ENCODE results near the gene ALKBH5. TPM values are rescaled to one million over a fixed set of nuclear protein-coding genes. Genes with fewer than 3 reads are reported as not detected.

ALKBH5 gene
- total RNA-seq, 1 experiment from 2014 or later = 69.5 TPM

GRCh38 chr17:18248811-18249210 lies 65.2 kb downstream of the ALKBH5 start:
- POLR2A ChIA-PET = interaction anchor here (0.5 kb wide), 1 partner anchor 20 kb away, joined by 3 read pairs; no protein-coding TSS in a partner anchor
- Mint-ChIP-seq H3K9me3 (ENCODE audit: unreplicated experiment) (no peaks in the 10 kb centered on the region), H3K27ac (ENCODE audit: low read depth, unreplicated experiment) (no peak overlapping the region), H3K36me3 (ENCODE audit: insufficient read depth, unreplicated experiment) (peaks cover 90% of the 10 kb centered on the region), H3K4me1 (ENCODE audit: insufficient read depth, unreplicated experiment) (peaks cover 5% of the 10 kb centered on the region), H3K4me3 (ENCODE audit: unreplicated experiment) (no peak overlapping the region), H3K27me3 (ENCODE audit: insufficient read depth, unreplicated experiment) (no peaks in the 10 kb centered on the region)
- CTCF ChIA-PET = interaction anchor here (0.7 to 2.0 kb wide), 8 partner anchors 8 to 114 kb away, joined by 3 to 5 read pairs (median 4); no protein-coding TSS in a partner anchor
- BruUV-seq (replicated peaks) = no TSS peak
- intact Hi-C loops (cut with micrococcal nuclease) = loop anchor here (2.0 kb wide), 2 partner anchors 32 to 66 kb away; partner anchors contain the start of genes SMCR8 and TOP3A
- DNase-seq (ENCODE audit: unreplicated experiment) = no peak
- no peak for TF ChIP-seq CTCF (IDR thresholded peaks at IDR 0.05; ENCODE audit: unreplicated experiment)

GRCh38 chr17:18250259-18250658 lies 66.6 kb downstream of the ALKBH5 start:
- H3K27me3 Mint-ChIP-seq (ENCODE audit: insufficient read depth, unreplicated experiment) = no peaks in the 10 kb centered on the region
- intact Hi-C loops (cut with micrococcal nuclease) = no loop called here
- peaks cover 5% of the 10 kb centered on the region for H3K4me1 Mint-ChIP-seq (ENCODE audit: insufficient read depth, unreplicated experiment)
- H3K4me3 Mint-ChIP-seq (ENCODE audit: unreplicated experiment) = no peak overlapping the region
- peaks cover 98% of the 10 kb centered on the region for H3K36me3 Mint-ChIP-seq (ENCODE audit: insufficient read depth, unreplicated experiment)
- peak; percentile 35 for DNase-seq (ENCODE audit: unreplicated experiment)
- TF ChIP-seq CTCF (IDR thresholded peaks at IDR 0.05; ENCODE audit: unreplicated experiment) = no peak
- POLR2A ChIA-PET = no interaction called here
- CTCF ChIA-PET = interaction anchor here (1.0 kb wide), 1 partner anchor 73 kb away, joined by 3 read pairs; no protein-coding TSS in a partner anchor
- H3K27ac Mint-ChIP-seq (ENCODE audit: low read depth, unreplicated experiment) = peak overlapping the region; percentile 64
- BruUV-seq (replicated peaks) = no TSS peak
- no peaks in the 10 kb centered on the region for H3K9me3 Mint-ChIP-seq (ENCODE audit: unreplicated experiment)

GRCh38 chr17:18250708-18251107 lies 67.1 kb downstream of the ALKBH5 start:
- no peak for DNase-seq (ENCODE audit: unreplicated experiment)
- Mint-ChIP-seq H3K27me3 (ENCODE audit: insufficient read depth, unreplicated experiment) (no peaks in the 10 kb centered on the region), H3K4me3 (ENCODE audit: unreplicated experiment) (no peak overlapping the region), H3K9me3 (ENCODE audit: unreplicated experiment) (no peaks in the 10 kb centered on the region), H3K36me3 (ENCODE audit: insufficient read depth, unreplicated experiment) (peaks cover 93% of the 10 kb centered on the region), H3K4me1 (ENCODE audit: insufficient read depth, unreplicated experiment) (peaks cover 5% of the 10 kb centered on the region), H3K27ac (ENCODE audit: low read depth, unreplicated experiment) (peak overlapping the region; percentile 64)
- no peak for TF ChIP-seq CTCF (IDR thresholded peaks at IDR 0.05; ENCODE audit: unreplicated experiment)
- ChIA-PET POLR2A (no interaction called here), CTCF (interaction anchor here (1.0 kb wide), 1 partner anchor 72 kb away, joined by 3 read pairs; no protein-coding TSS in a partner anchor)
- no TSS peak for BruUV-seq (replicated peaks)
- intact Hi-C loops (cut with micrococcal nuclease) = no loop called here

- Mint-ChIP-seq H3K9me3 (ENCODE audit: unreplicated experiment) (no peaks in the 10 kb centered on the region), H3K27me3 (ENCODE audit: insufficient read depth, unreplicated experiment) (no peaks in the 10 kb centered on the region), H3K4me1 (ENCODE audit: insufficient read depth, unreplicated experiment) (peaks cover 5% of the 10 kb centered on the region), H3K27ac (ENCODE audit: low read depth, unreplicated experiment) (peak overlapping the region; percentile 64), H3K36me3 (ENCODE audit: insufficient read depth, unreplicated experiment) (peaks cover 91% of the 10 kb centered on the region), H3K4me3 (ENCODE audit: unreplicated experiment) (no peak overlapping the region)
- DNase-seq (ENCODE audit: unreplicated experiment) = no peak
- ChIA-PET POLR2A (no interaction called here), CTCF (interaction anchor here (1.0 kb wide), 1 partner anchor 72 kb away, joined by 3 read pairs; no protein-coding TSS in a partner anchor)
- BruUV-seq (replicated peaks) = no TSS peak
- intact Hi-C loops (cut with micrococcal nuclease) = no loop called here
- TF ChIP-seq CTCF (IDR thresholded peaks at IDR 0.05; ENCODE audit: unreplicated experiment) = no peak
Measured at GRCh38 chr17:18251204-18251603, 67.6 kb downstream of the ALKBH5 start.
